OCI-LY7 (cell line): ENCODE data around the gene C16orf89. TPM values are rescaled to one million over a fixed set of nuclear protein-coding genes. Genes with fewer than 3 reads are reported as not detected.

Source experiments
- BruUV-seq: library from RNA; stranded (reverse); fragments of 400-500 nt; replicated peaks from 2 replicates; lab custom pipeline; 2021; lab: Mats Ljungman, UMichigan
- CTCF ChIA-PET: fragments of 300-600 bp; sonication (Branson Sonifier 250); formaldehyde crosslinking; loops from one replicate; lab custom pipeline; 2022; ENCODE audit warnings: antibody characterized with exemption; ENCODE audit not compliant: unreplicated experiment; lab: Charles Lee
- POLR2A ChIA-PET: fragments of 300-600 bp; sonication (Branson Sonifier 250); formaldehyde crosslinking; loops from one replicate; lab custom pipeline; 2022; ENCODE audit warnings: antibody characterized with exemption; lab: Charles Lee
- DNase-seq: peaks from one replicate; pipeline ENCODE4 v3.0.0-alpha.2; 2015; ENCODE audit warnings: low spot score
- H2AFZ ChIP-seq: fragments of 200-600 bp; sonication (generic), shearing (Covaris generic); 2 replicates; pipeline ENCODE4 v1.6.1; 2014; ENCODE audit warnings: mild to moderate bottlenecking, antibody characterized with exemption, low read length, moderate library complexity
- H3K27ac ChIP-seq: fragments of 200-600 bp; sonication (generic); 2 replicates; pipeline ENCODE4 v1.5.1; 2014; ENCODE audit warnings: mixed run types, low read depth, mild to moderate bottlenecking, moderate library complexity, low read length, inconsistent platforms; ENCODE audit not compliant: poor library complexity, severe bottlenecking
- H3K36me3 ChIP-seq: fragments of 200-600 bp; sonication (generic); 2 replicates; pipeline ENCODE4 v1.6.1; 2014; ENCODE audit warnings: mild to moderate bottlenecking, antibody characterized with exemption, low read length, moderate library complexity, mixed read lengths; ENCODE audit not compliant: insufficient read depth
- H3K4me1 ChIP-seq: fragments of 200-600 bp; sonication (generic); 2 replicates; pipeline ENCODE4 v1.5.1; 2014; ENCODE audit warnings: mild to moderate bottlenecking, low read length; ENCODE audit not compliant: insufficient read depth, poor library complexity, severe bottlenecking
- H3K4me2 ChIP-seq: fragments of 200-600 bp; sonication (generic); 2 replicates; pipeline ENCODE4 v1.6.1; 2014; ENCODE audit warnings: mild to moderate bottlenecking, low read length
- H3K4me3 ChIP-seq: fragments of 200-600 bp; sonication (generic); 2 replicates; pipeline ENCODE4 v1.5.1; 2014; ENCODE audit warnings: mild to moderate bottlenecking, low read depth, low read length; ENCODE audit not compliant: poor library complexity, severe bottlenecking
- H3K79me2 ChIP-seq: fragments of 200-600 bp; sonication (generic); 2 replicates; pipeline ENCODE4 v1.6.1; 2016; ENCODE audit warnings: low read depth, mild to moderate bottlenecking, low read length, moderate library complexity, mixed read lengths; ENCODE audit not compliant: insufficient read depth
- H3K9me2 ChIP-seq: fragments of 200-600 bp; sonication (generic); 2 replicates; pipeline ENCODE4 v1.6.1; 2016; ENCODE audit warnings: mild to moderate bottlenecking, low read length, mixed read lengths; ENCODE audit not compliant: insufficient read depth
- H3K9me3 ChIP-seq: fragments of 200-600 bp; sonication (generic); 2 replicates; pipeline ENCODE4 v1.6.1; 2014; ENCODE audit warnings: mild to moderate bottlenecking, mixed run types, low read length, mixed read lengths
- H4K20me1 ChIP-seq: fragments of 200-600 bp; sonication (generic); 2 replicates; pipeline ENCODE4 v1.6.1; 2014; ENCODE audit warnings: mild to moderate bottlenecking, antibody characterized with exemption, low read length, moderate library complexity, mixed read lengths; ENCODE audit not compliant: insufficient read depth
- EZH2phosphoT487 ChIP-seq: fragments of 200-600 bp; sonication (generic); IDR thresholded peaks from 2 replicates; pipeline ENCODE4 v1.6.1; 2018; ENCODE audit warnings: low read depth, borderline replicate concordance, mild to moderate bottlenecking, mixed run types, antibody characterized with exemption, low read length, moderate library complexity, mixed read lengths
- intact Hi-C: fragments of 100-400 bp; cut with micrococcal nuclease; formaldehyde crosslinking; loops from one replicate; pipeline ENCODE4 v1.10.0; 2022; ENCODE audit not compliant: unreplicated experiment
- total RNA-seq, 2 experiments: library from RNA; depleted of rRNA in 1 of 2; stranded (reverse); fragments of >200 nt in 1 of 2; shearing (Covaris generic) in 1 of 2; gene quantifications; 2 replicates each; pipeline ENCODE4 v1.2.3, GENCODE V29; 2014 to 2022
- TF ChIP-seq, protein P1 (sequence below): fragments of 200-600 bp; sonication (generic); conservative IDR thresholded peaks from 2 replicates; pipeline ENCODE4 v1.5.1; 2014; ENCODE audit warnings: mild to moderate bottlenecking, antibody characterized with exemption, low read length, moderate library complexity, mixed read lengths

C16orf89 gene
- total RNA-seq, 2 experiments from 2014 or later = not detected

GRCh38 chr16:5027575-5028235 is 38.1 kb downstream of the C16orf89 start:
- POLR2A ChIA-PET = no interaction called here
- H3K9me2 ChIP-seq = no peaks in the 10 kb centered on the region

GRCh38 chr16:5027086-5027485 is 38.7 kb downstream of the C16orf89 start:
- no peak for TF ChIP-seq EZH2phosphoT487
- TF ChIP-seq, protein P1, sequence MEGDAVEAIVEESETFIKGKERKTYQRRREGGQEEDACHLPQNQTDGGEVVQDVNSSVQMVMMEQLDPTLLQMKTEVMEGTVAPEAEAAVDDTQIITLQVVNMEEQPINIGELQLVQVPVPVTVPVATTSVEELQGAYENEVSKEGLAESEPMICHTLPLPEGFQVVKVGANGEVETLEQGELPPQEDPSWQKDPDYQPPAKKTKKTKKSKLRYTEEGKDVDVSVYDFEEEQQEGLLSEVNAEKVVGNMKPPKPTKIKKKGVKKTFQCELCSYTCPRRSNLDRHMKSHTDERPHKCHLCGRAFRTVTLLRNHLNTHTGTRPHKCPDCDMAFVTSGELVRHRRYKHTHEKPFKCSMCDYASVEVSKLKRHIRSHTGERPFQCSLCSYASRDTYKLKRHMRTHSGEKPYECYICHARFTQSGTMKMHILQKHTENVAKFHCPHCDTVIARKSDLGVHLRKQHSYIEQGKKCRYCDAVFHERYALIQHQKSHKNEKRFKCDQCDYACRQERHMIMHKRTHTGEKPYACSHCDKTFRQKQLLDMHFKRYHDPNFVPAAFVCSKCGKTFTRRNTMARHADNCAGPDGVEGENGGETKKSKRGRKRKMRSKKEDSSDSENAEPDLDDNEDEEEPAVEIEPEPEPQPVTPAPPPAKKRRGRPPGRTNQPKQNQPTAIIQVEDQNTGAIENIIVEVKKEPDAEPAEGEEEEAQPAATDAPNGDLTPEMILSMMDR = no peak
- DNase-seq = no peak
- H2AFZ ChIP-seq = no peak overlapping the region
- H4K20me1 ChIP-seq = no peaks in the 10 kb centered on the region; the same call in 1 of the 2 replicates
- no peaks in the 10 kb centered on the region for H3K4me1 ChIP-seq
- intact Hi-C loops = no loop called here
- no peaks in the 10 kb centered on the region for H3K9me3 ChIP-seq
- ChIA-PET CTCF (no interaction called here), POLR2A (no interaction called here)
- BruUV-seq = no TSS peak
- H3K36me3 ChIP-seq = no peaks in the 10 kb centered on the region
- no peak overlapping the region for H3K4me2 ChIP-seq
- no peaks in the 10 kb centered on the region for H3K79me2 ChIP-seq
- H3K9me2 ChIP-seq = no peaks in the 10 kb centered on the region
- no peak overlapping the region for H3K27ac ChIP-seq
- no peak overlapping the region for H3K4me3 ChIP-seq

More at GRCh38 chr16:5027575-5028235, 38.1 kb downstream of the C16orf89 start:
- no TSS peak for BruUV-seq
- no peak overlapping the region for H3K4me3 ChIP-seq
- no peaks in the 10 kb centered on the region for H3K79me2 ChIP-seq
- no peak overlapping the region for H3K4me2 ChIP-seq
- TF ChIP-seq EZH2phosphoT487 = no peak
- TF ChIP-seq, protein P1 = no peak
- peaks cover 1% of the 10 kb centered on the region for H3K4me1 ChIP-seq
- H3K27ac ChIP-seq = no peak overlapping the region
- H2AFZ ChIP-seq = no peak overlapping the region
- intact Hi-C loops = no loop called here
- no peaks in the 10 kb centered on the region; the same call in 1 of the 2 replicates for H4K20me1 ChIP-seq
- CTCF ChIA-PET = no interaction called here
- H3K36me3 ChIP-seq = no peaks in the 10 kb centered on the region
- no peaks in the 10 kb centered on the region for H3K9me3 ChIP-seq
- no peak for DNase-seq

- no TSS peak for BruUV-seq
- no peaks in the 10 kb centered on the region for H3K9me2 ChIP-seq
- TF ChIP-seq, protein P1 = no peak
- no peak for TF ChIP-seq EZH2phosphoT487
- no peaks in the 10 kb centered on the region; the same call in 1 of the 2 replicates for H4K20me1 ChIP-seq
- no peak overlapping the region for H2AFZ ChIP-seq
- no peak overlapping the region for H3K27ac ChIP-seq
- DNase-seq = no peak
- POLR2A ChIA-PET = no interaction called here
- H3K79me2 ChIP-seq = no peaks in the 10 kb centered on the region
- H3K4me2 ChIP-seq = no peak overlapping the region
- no peaks in the 10 kb centered on the region for H3K36me3 ChIP-seq
- H3K4me1 ChIP-seq = no peaks in the 10 kb centered on the region
- H3K4me3 ChIP-seq = no peak overlapping the region
- CTCF ChIA-PET = no interaction called here
- intact Hi-C loops = no loop called here
- H3K9me3 ChIP-seq = no peaks in the 10 kb centered on the region
Measured at GRCh38 chr16:5026664-5027063, 39.1 kb downstream of the C16orf89 start.
